ENCODE measurements around the gene BMPR2. TPM values are rescaled to one million over a fixed set of nuclear protein-coding genes. Genes with fewer than 3 reads are reported as not detected.

Gene BMPR2
- total RNA-seq, 1 experiment from 2014 or later: 12.8 TPM

DNA sequence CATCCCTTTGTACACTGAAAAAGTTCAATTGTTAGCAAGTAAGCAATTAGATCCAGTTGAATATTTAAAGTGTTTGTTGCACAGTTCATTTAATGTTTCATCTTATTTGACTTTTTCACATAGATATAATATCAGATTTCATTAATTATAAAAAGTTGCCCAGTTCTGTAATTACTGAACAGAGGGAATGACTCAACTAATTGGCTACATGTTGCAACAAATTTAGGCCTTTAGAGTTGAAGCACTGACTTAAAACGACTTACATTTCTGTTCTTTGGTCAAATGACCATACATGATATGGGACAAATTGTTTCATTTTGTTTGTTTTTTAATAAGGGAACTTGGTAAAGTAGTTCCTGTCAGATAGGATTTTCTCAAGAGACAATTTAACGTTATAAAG, 190.2 kb downstream of the BMPR2 start:
- Histone ChIP-seq H3K79me2 (ENCODE audit: insufficient read depth, low read length) (no peaks in the 10 kb centered on the region), H3K4me1 (ENCODE audit: control insufficient read depth in 1 of 2, insufficient read depth in 2 of 2, low read length in 2 of 2) (no peaks in the 10 kb centered on the region), H3K9me2 (ENCODE audit: insufficient read depth) (no peaks in the 10 kb centered on the region), H3K4me3 (replicated peaks in 1 of 2; ENCODE audit: low read depth in 1 of 2, low read length in 2 of 2) (no peak overlapping the region), H2AFZ (ENCODE audit: low read depth, low read length, poor library complexity, severe bottlenecking) (no peak overlapping the region), H3K9me3 (ENCODE audit: control insufficient read depth in 1 of 2, insufficient read depth in 1 of 2, low read depth in 1 of 2, low read length in 2 of 2) (no peaks in the 10 kb centered on the region), H3K4me2 (ENCODE audit: low read length) (no peak overlapping the region), H3K27ac (ENCODE audit: low read depth, low read length) (no peak overlapping the region), H3K36me3 (ENCODE audit: control insufficient read depth in 1 of 2, insufficient read depth in 2 of 2, low read length in 2 of 2) (no peaks in the 10 kb centered on the region), H3K9ac (ENCODE audit: low read length) (no peak overlapping the region), H3K27me3 (ENCODE audit: insufficient read depth, low read length) (no peaks in the 10 kb centered on the region), H4K20me1 (ENCODE audit: insufficient read depth) (no peaks in the 10 kb centered on the region)
- intact Hi-C loops (cut with micrococcal nuclease): no loop called here
- ChIA-PET POLR2A (no interaction called here), CTCF (no interaction called here), RAD21 (ENCODE audit: low non-redundant PET in 1 of 2, low total read pairs in 2 of 2, uncharacterized antibody in 2 of 2, unreplicated experiment in 2 of 2) (no interaction called here)
- ATAC-seq: no peak
- no TSS peak for BruUV-seq (replicated peaks)
- DNase-seq (ENCODE audit: low read depth, low spot score): no peak
- TF ChIP-seq, protein P1, sequence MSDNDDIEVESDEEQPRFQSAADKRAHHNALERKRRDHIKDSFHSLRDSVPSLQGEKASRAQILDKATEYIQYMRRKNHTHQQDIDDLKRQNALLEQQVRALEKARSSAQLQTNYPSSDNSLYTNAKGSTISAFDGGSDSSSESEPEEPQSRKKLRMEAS (IDR thresholded peaks at IDR 0.05): no peak

GRCh38 chr2:202574541-202574940, 198.4 kb downstream of the BMPR2 start:
- ChIA-PET RAD21 (ENCODE audit: low non-redundant PET in 1 of 2, low total read pairs in 2 of 2, uncharacterized antibody in 2 of 2, unreplicated experiment in 2 of 2) (interaction anchor here (0.6 to 1.4 kb wide), 2 partner anchors 177 to 1241 kb away, joined by 3 read pairs; no protein-coding TSS in a partner anchor), POLR2A (no interaction called here), CTCF (interaction anchor here (1.0 to 1.8 kb wide), 2 partner anchors 256 to 1241 kb away, joined by 3 to 8 read pairs; no protein-coding TSS in a partner anchor)
- DNase-seq (ENCODE audit: low read depth, low spot score) (no peak), ATAC-seq (no peak)
- no TSS peak for BruUV-seq (replicated peaks)
- H3K79me2 ChIP-seq (ENCODE audit: insufficient read depth, low read length): no peaks in the 10 kb centered on the region
- no peaks in the 10 kb centered on the region for H3K4me1 ChIP-seq (ENCODE audit: control insufficient read depth in 1 of 2, insufficient read depth in 2 of 2, low read length in 2 of 2)
- H4K20me1 ChIP-seq (ENCODE audit: insufficient read depth): no peaks in the 10 kb centered on the region
- H3K36me3 ChIP-seq (ENCODE audit: control insufficient read depth in 1 of 2, insufficient read depth in 2 of 2, low read length in 2 of 2): no peaks in the 10 kb centered on the region
- H3K27ac ChIP-seq (ENCODE audit: low read depth, low read length): no peak overlapping the region
- no peak overlapping the region for H3K4me3 ChIP-seq (replicated peaks in 1 of 2; ENCODE audit: low read depth in 1 of 2, low read length in 2 of 2)
- H3K9me3 ChIP-seq (ENCODE audit: control insufficient read depth in 1 of 2, insufficient read depth in 1 of 2, low read depth in 1 of 2, low read length in 2 of 2): no peaks in the 10 kb centered on the region
- no peak overlapping the region for H3K4me2 ChIP-seq (ENCODE audit: low read length)
- H2AFZ ChIP-seq (ENCODE audit: low read depth, low read length, poor library complexity, severe bottlenecking): no peak overlapping the region
- intact Hi-C loops (cut with micrococcal nuclease): loop anchor here (1.0 to 5.0 kb wide), 3 partner anchors 298 to 1241 kb away; partner anchors contain the start of gene ICA1L
- H3K9ac ChIP-seq (ENCODE audit: low read length): no peak overlapping the region
- H3K9me2 ChIP-seq (ENCODE audit: insufficient read depth): no peaks in the 10 kb centered on the region
- no peaks in the 10 kb centered on the region for H3K27me3 ChIP-seq (ENCODE audit: insufficient read depth, low read length)
- TF ChIP-seq SRF (IDR thresholded peaks at IDR 0.05; ENCODE audit: low read depth) (no peak), ELF1 (IDR thresholded peaks at IDR 0.05; ENCODE audit: borderline replicate concordance, low read depth) (no peak), POLR2A (IDR thresholded peaks at IDR 0.05; ENCODE audit: borderline replicate concordance, extremely low read depth, insufficient read depth, insufficient read length) (no peak), EZH2 (IDR thresholded peaks at IDR 0.05) (no peak), SIN3A (IDR thresholded peaks at IDR 0.05; ENCODE audit: low read depth) (no peak), CTCF (IDR thresholded peaks at IDR 0.05 in 2 of 3, conservative IDR thresholded peaks at IDR 0.05 in 1 of 3; ENCODE audit: borderline replicate concordance in 1 of 3, insufficient read depth in 1 of 3, low read depth in 2 of 3, low read length in 2 of 3) (no peak), RAD21 (IDR thresholded peaks at IDR 0.05; ENCODE audit: low read depth) (no peak), ZFX (IDR thresholded peaks at IDR 0.05) (no peak), TCF7L2 (IDR thresholded peaks at IDR 0.05; ENCODE audit: borderline replicate concordance, extremely low read depth, insufficient read depth, insufficient read length) (no peak), CBX3 (IDR thresholded peaks at IDR 0.05; ENCODE audit: low read depth) (no peak), YY1 (IDR thresholded peaks at IDR 0.05; ENCODE audit: extremely low read depth, insufficient replicate concordance, low read depth, low read length) (no peak)
- TF ChIP-seq, protein P2, sequence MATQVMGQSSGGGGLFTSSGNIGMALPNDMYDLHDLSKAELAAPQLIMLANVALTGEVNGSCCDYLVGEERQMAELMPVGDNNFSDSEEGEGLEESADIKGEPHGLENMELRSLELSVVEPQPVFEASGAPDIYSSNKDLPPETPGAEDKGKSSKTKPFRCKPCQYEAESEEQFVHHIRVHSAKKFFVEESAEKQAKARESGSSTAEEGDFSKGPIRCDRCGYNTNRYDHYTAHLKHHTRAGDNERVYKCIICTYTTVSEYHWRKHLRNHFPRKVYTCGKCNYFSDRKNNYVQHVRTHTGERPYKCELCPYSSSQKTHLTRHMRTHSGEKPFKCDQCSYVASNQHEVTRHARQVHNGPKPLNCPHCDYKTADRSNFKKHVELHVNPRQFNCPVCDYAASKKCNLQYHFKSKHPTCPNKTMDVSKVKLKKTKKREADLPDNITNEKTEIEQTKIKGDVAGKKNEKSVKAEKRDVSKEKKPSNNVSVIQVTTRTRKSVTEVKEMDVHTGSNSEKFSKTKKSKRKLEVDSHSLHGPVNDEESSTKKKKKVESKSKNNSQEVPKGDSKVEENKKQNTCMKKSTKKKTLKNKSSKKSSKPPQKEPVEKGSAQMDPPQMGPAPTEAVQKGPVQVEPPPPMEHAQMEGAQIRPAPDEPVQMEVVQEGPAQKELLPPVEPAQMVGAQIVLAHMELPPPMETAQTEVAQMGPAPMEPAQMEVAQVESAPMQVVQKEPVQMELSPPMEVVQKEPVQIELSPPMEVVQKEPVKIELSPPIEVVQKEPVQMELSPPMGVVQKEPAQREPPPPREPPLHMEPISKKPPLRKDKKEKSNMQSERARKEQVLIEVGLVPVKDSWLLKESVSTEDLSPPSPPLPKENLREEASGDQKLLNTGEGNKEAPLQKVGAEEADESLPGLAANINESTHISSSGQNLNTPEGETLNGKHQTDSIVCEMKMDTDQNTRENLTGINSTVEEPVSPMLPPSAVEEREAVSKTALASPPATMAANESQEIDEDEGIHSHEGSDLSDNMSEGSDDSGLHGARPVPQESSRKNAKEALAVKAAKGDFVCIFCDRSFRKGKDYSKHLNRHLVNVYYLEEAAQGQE (IDR thresholded peaks at IDR 0.05; ENCODE audit: low read depth): no peak

Data from HCT116 (cell line).